ENCODE measurements around the gene SORCS2. TPM values are rescaled to one million over a fixed set of nuclear protein-coding genes. Genes with fewer than 3 reads are reported as not detected.

The SORCS2 gene
- total RNA-seq, 1 donor from 2014 or later: 7.1 TPM

DNA sequence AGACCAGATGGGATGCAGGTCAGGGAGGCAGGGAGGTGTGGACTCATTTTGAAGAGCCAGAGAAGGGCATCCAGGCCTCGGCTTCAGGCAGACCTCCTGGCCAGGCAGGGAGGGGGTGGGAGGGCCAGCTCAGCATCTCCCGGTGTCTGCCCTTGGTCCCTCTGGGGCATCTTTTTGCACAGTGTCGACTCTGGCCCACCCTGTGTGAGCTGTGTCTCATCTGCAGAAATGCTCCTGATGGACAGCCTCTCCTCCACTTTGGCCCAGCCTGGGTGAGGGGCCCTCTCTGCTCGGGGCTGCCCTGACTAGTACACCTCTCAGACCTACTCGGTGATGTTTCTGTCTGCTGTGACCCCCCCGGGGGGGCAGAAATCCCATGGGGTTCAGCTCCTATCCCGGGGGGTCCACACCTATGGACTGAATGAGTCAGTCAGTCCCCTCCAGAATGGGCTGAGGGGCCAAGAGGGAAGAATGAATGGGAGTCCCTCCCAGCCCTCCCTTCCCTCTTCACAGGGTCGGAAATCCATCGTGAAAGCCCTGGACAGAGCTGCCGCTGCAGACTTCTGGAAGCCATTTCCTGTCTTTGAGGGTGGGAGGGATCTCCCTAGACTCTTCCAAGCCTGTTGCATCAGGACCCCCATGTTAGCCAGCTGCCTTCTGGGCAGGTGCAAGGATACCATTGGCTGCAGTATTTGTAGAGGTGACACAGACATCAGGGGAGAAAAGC lies 439.1 kb downstream of the SORCS2 start:
- H3K4me3 Mint-ChIP-seq: no peak overlapping the region
- peaks cover 2% of the 10 kb centered on the region for H3K4me1 Mint-ChIP-seq
- H3K27me3 Mint-ChIP-seq (ENCODE audit: low read depth): peaks cover 44% of the 10 kb centered on the region
- no peaks in the 10 kb centered on the region for H3K36me3 Mint-ChIP-seq
- H3K27ac Mint-ChIP-seq: no peak overlapping the region
- TF ChIP-seq, protein P1, sequence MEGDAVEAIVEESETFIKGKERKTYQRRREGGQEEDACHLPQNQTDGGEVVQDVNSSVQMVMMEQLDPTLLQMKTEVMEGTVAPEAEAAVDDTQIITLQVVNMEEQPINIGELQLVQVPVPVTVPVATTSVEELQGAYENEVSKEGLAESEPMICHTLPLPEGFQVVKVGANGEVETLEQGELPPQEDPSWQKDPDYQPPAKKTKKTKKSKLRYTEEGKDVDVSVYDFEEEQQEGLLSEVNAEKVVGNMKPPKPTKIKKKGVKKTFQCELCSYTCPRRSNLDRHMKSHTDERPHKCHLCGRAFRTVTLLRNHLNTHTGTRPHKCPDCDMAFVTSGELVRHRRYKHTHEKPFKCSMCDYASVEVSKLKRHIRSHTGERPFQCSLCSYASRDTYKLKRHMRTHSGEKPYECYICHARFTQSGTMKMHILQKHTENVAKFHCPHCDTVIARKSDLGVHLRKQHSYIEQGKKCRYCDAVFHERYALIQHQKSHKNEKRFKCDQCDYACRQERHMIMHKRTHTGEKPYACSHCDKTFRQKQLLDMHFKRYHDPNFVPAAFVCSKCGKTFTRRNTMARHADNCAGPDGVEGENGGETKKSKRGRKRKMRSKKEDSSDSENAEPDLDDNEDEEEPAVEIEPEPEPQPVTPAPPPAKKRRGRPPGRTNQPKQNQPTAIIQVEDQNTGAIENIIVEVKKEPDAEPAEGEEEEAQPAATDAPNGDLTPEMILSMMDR (IDR thresholded peaks at IDR 0.05; ENCODE audit: unreplicated experiment): no peak
- H3K9me3 Mint-ChIP-seq: peaks cover 4% of the 10 kb centered on the region
- DNase-seq (ENCODE audit: low spot score in 2 of 2, unreplicated experiment in 2 of 2): no peak

DNA sequence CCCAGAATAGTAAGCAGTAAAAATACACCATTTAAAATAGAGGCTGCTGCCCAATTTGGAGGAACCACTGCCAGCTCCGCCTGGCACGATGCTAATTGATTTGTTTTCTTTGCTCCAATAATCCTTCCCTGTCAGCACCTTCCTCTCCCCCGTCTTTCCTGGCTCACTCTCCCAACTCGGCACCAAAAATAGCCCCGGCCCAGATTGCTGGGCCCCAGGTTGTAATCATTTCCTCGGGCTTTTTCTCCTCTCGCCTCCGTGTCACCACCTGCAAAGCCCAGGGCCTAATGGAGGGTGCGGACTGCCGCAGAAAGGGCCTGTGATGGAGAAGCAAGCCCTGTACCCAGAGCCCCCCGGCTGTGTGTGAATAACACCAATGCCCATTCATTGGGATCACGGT lies 440.0 kb downstream of the SORCS2 start:
- Mint-ChIP-seq H3K4me1 (peaks cover 2% of the 10 kb centered on the region), H3K36me3 (no peaks in the 10 kb centered on the region), H3K27ac (no peak overlapping the region), H3K4me3 (no peak overlapping the region), H3K27me3 (ENCODE audit: low read depth) (peaks cover 48% of the 10 kb centered on the region), H3K9me3 (peaks cover 4% of the 10 kb centered on the region)
- TF ChIP-seq, protein P1 (IDR thresholded peaks at IDR 0.05; ENCODE audit: unreplicated experiment): no peak
- DNase-seq (ENCODE audit: low spot score in 2 of 2, unreplicated experiment in 2 of 2): no peak

DNA sequence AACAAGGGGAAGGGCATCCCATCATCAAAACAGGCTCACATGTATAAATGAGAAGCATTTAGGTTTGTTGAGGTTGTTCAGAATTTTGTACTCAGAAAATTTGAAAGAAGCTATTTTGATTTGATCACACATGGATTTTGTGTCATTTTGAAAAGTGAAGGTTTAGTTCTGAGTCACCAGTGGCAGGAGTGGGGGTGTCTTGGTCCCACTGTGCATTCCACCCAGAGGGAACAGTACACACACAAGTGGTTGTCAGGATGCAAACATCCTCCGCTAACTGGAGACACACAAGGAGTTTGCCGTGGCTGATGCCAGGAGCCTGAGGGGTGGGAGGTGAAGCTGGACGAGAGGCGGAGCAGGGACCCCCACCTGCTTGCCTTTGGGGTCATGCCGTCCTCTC lies 440.6 kb downstream of the SORCS2 start:
- H3K36me3 Mint-ChIP-seq: no peaks in the 10 kb centered on the region
- no peak overlapping the region for H3K27ac Mint-ChIP-seq
- DNase-seq (ENCODE audit: low spot score in 2 of 2, unreplicated experiment in 2 of 2): no peak
- H3K27me3 Mint-ChIP-seq (ENCODE audit: low read depth): peaks cover 46% of the 10 kb centered on the region
- TF ChIP-seq, protein P1 (IDR thresholded peaks at IDR 0.05; ENCODE audit: unreplicated experiment): no peak
- H3K9me3 Mint-ChIP-seq: peaks cover 4% of the 10 kb centered on the region
- H3K4me3 Mint-ChIP-seq: no peak overlapping the region
- peaks cover 2% of the 10 kb centered on the region for H3K4me1 Mint-ChIP-seq

DNA sequence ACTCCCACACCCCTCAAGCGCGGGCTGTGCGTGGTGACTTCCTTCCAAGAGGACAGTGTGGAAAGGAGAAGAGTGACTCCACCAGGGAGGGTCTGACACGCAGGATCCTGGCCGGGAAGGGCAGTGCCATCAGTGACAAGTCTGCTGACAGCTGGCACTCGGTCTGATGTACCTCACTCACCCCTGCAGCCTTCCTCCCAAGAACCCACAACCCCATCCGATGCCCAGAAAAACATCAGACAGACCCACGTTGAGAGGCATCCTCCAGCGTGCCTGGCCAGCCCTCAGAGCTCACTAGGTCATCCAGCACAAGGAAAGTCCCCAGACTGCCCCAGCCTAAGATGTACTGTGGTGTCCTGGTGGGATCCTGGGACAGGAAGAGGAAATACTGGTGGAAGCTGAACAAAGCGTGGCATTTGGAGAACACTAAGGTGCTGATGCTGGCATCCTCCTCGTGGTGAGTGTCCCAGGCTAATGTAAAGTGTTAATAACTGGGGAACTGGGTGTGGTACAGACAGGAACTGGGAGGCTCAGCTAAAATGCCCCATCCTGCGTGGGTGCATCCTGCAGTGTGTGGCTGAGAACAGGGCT lies 442.4 kb downstream of the SORCS2 start:
- H3K27ac Mint-ChIP-seq: no peak overlapping the region
- no peaks in the 10 kb centered on the region for H3K36me3 Mint-ChIP-seq
- no peak for DNase-seq (ENCODE audit: low spot score in 2 of 2, unreplicated experiment in 2 of 2)
- TF ChIP-seq, protein P1 (IDR thresholded peaks at IDR 0.05; ENCODE audit: unreplicated experiment): no peak
- H3K4me1 Mint-ChIP-seq: peaks cover 2% of the 10 kb centered on the region
- no peak overlapping the region for H3K4me3 Mint-ChIP-seq
- peaks cover 2% of the 10 kb centered on the region for H3K9me3 Mint-ChIP-seq
- H3K27me3 Mint-ChIP-seq (ENCODE audit: low read depth): peaks cover 42% of the 10 kb centered on the region

DNA sequence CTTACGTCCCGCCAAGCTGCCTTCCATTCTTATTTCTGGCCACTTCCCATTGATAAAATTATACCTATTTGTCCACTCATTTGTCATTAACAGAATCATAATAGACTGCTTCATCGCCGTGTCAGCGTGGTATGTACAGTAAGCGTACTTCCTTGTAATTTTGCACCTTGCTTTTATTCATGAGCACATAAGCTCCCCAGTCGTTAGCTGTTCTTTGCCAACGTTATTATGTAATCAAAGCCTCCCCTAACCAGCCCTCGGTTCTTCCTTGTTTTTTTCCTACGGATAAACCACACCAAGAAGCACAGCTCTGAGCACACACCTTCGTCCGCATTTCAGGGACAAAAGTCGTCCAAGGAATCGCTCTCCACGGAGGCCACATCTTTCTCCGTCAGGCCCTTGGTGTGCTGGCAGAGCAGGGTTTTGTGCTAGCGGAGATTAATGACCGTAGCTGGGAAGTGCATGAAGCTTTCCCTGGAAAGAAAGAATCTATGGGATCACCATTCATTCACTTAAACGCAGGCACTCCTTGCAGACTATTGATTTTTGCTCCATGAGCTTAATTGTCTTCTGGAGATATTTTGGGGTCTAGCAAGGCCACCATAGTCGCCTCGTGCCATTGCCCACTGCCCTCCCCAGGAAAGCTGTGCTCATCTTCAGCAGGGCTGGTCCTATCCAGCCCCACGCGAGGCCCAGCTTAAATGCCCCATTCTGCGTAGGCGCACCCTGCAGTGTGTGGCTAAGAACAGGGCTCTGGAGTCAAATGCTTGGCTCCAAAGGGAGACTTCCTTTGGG lies 443.3 kb downstream of the SORCS2 start:
- TF ChIP-seq, protein P1 (IDR thresholded peaks at IDR 0.05; ENCODE audit: unreplicated experiment): no peak
- no peak overlapping the region for H3K4me3 Mint-ChIP-seq
- no peak overlapping the region for H3K27ac Mint-ChIP-seq
- no peaks in the 10 kb centered on the region for H3K36me3 Mint-ChIP-seq
- H3K9me3 Mint-ChIP-seq: no peaks in the 10 kb centered on the region
- peaks cover 2% of the 10 kb centered on the region for H3K4me1 Mint-ChIP-seq
- peaks cover 42% of the 10 kb centered on the region for H3K27me3 Mint-ChIP-seq (ENCODE audit: low read depth)
- DNase-seq (ENCODE audit: low spot score in 2 of 2, unreplicated experiment in 2 of 2): no peak

Data from mesothelial cell of epicardium (in vitro differentiated cells).